HG03103 (cell line): ENCODE data around the gene IQUB.
"Not testable (repeated sequence)": the region's sequence is repeated elsewhere in the genome, so short reads cannot be mapped to it uniquely, and the experiment has no call there.

Experiments
- ATAC-seq: cut with Tn5 transposase; IDR thresholded peaks from one replicate; pipeline ENCODE4 v1.9.1; 2021; ENCODE audit warnings: low read depth; ENCODE audit not compliant: unreplicated experiment

IQUB gene

DNA sequence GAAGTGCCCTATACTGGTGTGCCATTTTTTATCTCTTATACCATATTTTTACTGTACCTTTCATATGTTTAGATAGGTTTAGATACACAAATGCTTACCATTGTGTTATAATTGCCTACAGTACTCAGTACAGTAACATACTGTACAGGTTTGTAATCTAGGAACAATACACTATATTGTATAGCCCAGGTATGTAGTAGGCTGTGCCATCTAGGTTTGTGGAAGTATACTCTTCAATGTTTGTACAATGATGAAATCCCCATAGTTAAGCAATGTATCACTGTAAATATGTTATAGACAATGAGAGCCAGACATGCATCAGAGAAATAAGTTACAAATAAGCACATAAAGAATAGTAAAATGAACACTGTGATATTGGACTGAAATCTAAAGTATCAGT is 109.1 kb downstream of the IQUB start:
- ATAC-seq: no peak

DNA sequence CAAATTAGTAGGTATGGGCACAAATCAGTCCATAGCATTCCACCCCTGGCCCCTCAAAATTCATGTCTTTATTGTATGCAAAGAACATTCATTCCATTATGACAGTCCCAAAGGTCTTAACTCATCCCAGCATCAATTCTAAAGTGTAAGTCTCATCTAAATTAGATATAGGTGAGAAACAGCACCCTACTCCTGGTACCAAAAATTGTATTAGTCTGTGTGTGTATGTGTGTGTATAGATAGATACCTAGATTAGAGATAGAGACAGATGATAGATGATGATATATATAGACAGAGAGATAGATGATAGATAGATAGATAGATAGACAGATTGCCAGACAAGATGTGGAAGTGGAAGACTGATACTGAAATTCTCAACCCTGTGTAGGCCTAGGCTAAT is 109.9 kb downstream of the IQUB start:
- ATAC-seq: no peak

DNA sequence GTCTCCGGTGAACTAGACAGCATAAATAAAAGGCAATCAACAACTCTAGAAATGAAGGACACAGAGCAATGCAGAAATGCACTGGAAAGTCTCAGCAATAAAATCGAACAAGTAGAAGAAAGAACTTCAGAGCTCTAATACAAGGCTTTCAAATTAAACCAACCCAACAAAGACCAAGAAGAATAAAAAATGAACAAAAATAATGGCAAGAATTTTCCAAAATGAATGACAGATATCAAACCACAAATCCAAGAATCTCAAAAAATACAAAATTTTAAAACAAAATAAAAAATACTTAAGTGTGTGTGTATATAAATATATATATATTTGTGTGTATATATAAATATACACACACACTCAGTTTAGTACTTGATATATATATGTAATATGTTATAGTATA is 110.8 kb downstream of the IQUB start:
- no peak for ATAC-seq

DNA sequence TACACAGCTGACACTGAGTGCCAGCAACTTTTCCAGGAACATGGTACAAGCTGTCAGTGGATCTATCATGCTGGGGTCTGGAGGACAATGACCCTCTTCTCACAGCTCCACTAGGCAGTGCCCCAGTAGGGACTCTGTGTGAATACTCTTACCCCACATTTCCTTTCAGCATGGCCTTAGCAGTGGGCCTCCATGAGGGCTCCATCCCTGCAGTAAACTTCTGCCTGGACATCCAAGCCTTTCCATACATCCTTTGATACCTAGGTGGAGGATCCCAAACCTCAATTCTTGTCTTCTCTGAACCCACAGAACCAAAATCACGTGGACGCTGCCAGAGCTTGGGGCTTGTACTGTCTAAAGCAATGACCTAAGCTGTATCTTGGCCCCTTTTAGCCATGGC is 116.8 kb downstream of the IQUB start:
- ATAC-seq: no peak

DNA sequence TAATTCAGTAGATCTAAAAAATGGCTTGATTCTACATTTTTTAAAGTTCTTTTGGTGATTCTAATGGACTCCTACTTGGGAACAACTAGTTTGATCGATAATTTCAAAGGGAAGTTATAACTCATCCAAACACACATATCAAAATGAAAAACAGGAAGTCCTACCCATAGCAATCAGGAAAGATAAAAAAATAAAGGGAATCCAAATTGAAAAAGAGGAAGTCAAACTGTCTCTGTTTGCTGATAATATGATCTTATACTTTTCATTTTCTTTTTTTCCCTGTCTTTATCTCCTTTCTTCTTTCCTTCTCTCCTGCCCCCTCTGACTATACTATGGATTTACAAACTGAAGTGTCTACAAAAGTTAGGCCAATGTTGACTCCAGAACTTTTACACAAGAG is 118.8 kb downstream of the IQUB start:
- ATAC-seq: no peak

DNA sequence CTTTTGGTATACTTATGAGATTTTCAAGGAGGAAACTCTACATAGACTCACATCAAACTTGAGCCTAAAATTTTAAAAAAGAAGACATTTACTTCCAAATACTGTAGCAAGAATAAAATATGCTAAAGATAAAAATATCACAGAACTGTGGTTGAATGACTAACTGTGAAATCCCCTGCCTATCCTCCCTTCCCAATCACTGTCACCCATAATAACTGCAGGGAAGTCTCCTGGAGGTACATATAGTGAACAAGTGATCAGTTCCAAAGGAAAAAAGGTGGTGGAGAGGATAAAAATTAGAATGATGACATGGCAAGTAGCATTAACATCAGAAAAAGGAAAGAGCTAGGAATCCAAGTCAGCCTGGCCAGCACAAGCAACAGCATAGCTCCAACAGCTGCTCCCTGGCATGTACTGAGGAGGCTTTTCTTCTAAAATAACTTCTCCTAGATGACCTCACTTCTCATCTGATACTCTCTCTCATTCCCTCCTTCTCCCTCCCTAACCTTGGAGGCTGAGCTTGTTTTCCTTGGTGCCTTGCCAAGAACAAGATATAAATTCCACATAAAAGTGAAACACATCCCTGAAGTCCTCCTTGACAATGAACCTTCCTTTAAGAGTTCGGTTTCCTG is 124.0 kb downstream of the IQUB start:
- no peak for ATAC-seq

DNA sequence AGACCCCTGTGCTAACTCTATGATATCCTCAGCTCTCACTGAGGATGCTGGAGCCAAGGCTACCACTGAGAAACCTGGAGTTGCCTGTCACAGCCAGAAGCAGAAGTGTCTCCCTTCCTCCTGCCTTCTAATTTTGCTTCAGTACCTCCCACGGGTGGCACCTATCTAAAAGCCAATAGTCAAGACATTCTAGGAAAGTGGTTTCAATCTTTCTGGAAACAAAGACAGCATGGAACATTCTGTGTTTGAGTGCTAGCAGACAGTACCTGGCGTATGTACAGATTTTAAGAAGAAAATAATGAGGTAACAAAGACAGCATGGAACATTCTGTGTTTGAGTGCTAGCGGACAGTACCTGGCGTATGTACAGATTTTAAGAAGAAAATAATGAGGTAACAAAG is 126.4 kb downstream of the IQUB start:
- ATAC-seq: not testable (repeated sequence)
